ENCODE data around the gene PNRC2.
"Not testable (repeated sequence)": the region's sequence is repeated elsewhere in the genome, so short reads cannot be mapped to it uniquely, and the experiment has no call there.

PNRC2 gene

GRCh38 chr1:23957096-23957495, 2.5 kb upstream of the PNRC2 start:
- DNase-seq, result no peak

GRCh38 chr1:23958040-23958809, 1.4 kb upstream of the PNRC2 start:
- DNase-seq, result not testable (repeated sequence)

- DNase-seq, result peak; percentile 83
These were observed 693 bp upstream of the PNRC2 start for GRCh38 chr1:23958810-23959460.

GRCh38 chr1:23960291-23961020, 828 bp downstream of the PNRC2 start:
- DNase-seq, result no peak

- no peak for DNase-seq
These were observed 4.1 kb downstream of the PNRC2 start for GRCh38 chr1:23963617-23964234.

- no peak for DNase-seq
These were observed 4.6 kb downstream of the PNRC2 start for GRCh38 chr1:23964235-23964668.

GRCh38 chr1:23964790-23965740, 5.4 kb downstream of the PNRC2 start:
- no peak for DNase-seq

- no peak for DNase-seq
These were observed 7.4 kb downstream of the PNRC2 start for GRCh38 chr1:23966973-23967493.

GRCh38 chr1:23967871-23968270, 8.2 kb downstream of the PNRC2 start:
- no peak for DNase-seq

GRCh38 chr1:23977187-23977853, 17.7 kb downstream of the PNRC2 start:
- DNase-seq, result no peak

GRCh38 chr1:23977854-23978191, 18.2 kb downstream of the PNRC2 start:
- DNase-seq, result no peak

- no peak for DNase-seq
These were observed 19.2 kb downstream of the PNRC2 start for GRCh38 chr1:23978805-23979204.

- no peak for DNase-seq
These were observed 19.8 kb downstream of the PNRC2 start for GRCh38 chr1:23979387-23979880.

GRCh38 chr1:23979881-23980727, 20.5 kb downstream of the PNRC2 start, which contains the start of gene SRSF10:
Gene SRSF10, minus strand, starts transcription at chr1:23980327. Its CDS starts 72 bp downstream, at chr1:23980255.
- DNase-seq, result peak; percentile 96

- peak; percentile 49 for DNase-seq
These were observed 21.1 kb downstream of the PNRC2 start for GRCh38 chr1:23980728-23981070.

- DNase-seq, result no peak
These were observed 25.0 kb downstream of the PNRC2 start for GRCh38 chr1:23984417-23985186.

- not testable (repeated sequence) for DNase-seq
These were observed 27.4 kb downstream of the PNRC2 start for GRCh38 chr1:23987038-23987437.

GRCh38 chr1:23989263-23989662, 29.6 kb downstream of the PNRC2 start:
- DNase-seq, result no peak

GRCh38 chr1:23992011-23992410, 32.4 kb downstream of the PNRC2 start:
- DNase-seq, result not testable (repeated sequence)
